Sigmoid colon (tissue), 7 donors: Measurements from ENCODE around the gene GGA3. TPM values are rescaled to one million over a fixed set of nuclear protein-coding genes. Genes with fewer than 3 reads are reported as not detected.

ENCODE experiments used
- DNase-seq: peaks from one replicate; pipeline ENCODE4 v3.0.0-alpha.2; 2019
- H3K27ac ChIP-seq, 4 donors: fragments of 200-600 bp; sonication (generic); one replicate each; pipeline ENCODE4 v1.5.1; 2016 to 2019; ENCODE audit warnings: mild to moderate bottlenecking in 1 of 4
- H3K27me3 ChIP-seq, 3 donors: fragments of 200-600 bp; sonication (generic); one replicate each; pipeline ENCODE4 v1.5.1; 2019; ENCODE audit warnings: mild to moderate bottlenecking in 1 of 3
- H3K36me3 ChIP-seq, 4 donors: fragments of 200-600 bp; sonication (generic); one replicate each; pipeline ENCODE4 v1.5.1; 2016 to 2019
- H3K4me1 ChIP-seq, 4 donors: fragments of 200-600 bp; sonication (generic); one replicate each; pipeline ENCODE4 v1.5.1; 2017 to 2019
- H3K4me3 ChIP-seq, 4 donors: fragments of 200-600 bp; sonication (generic); one replicate each; pipeline ENCODE4 v1.5.1; 2017 to 2019; ENCODE audit warnings: mild to moderate bottlenecking in 2 of 4, moderate library complexity in 1 of 4
- H3K9me3 ChIP-seq, 4 donors: fragments of 200-600 bp in 3 of 4; sonication (generic) in 3 of 4; one replicate each; pipeline versions ENCODE4 v1.5.1 to v1.6.1; 2013 to 2019
- EP300 ChIP-seq, 4 donors: sonication (generic); formaldehyde crosslinking; IDR thresholded peaks; one replicate each; pipeline ENCODE4 v1.6.1; 2017; ENCODE audit warnings: antibody characterized with exemption in 4 of 4
- POLR2A ChIP-seq, 2 donors: fragments of 450-650 bp; IDR thresholded peaks; one replicate each; pipeline ENCODE4 v1.6.1; 2016; ENCODE audit warnings: antibody characterized with exemption in 2 of 2, mild to moderate bottlenecking in 2 of 2, moderate library complexity in 2 of 2
- POLR2AphosphoS5 ChIP-seq, 4 donors: sonication (generic); formaldehyde crosslinking; IDR thresholded peaks; one replicate each; pipeline ENCODE4 v1.6.1; 2017; ENCODE audit warnings: antibody characterized with exemption in 4 of 4
- WGBS, 2 donors: extraction: QIAGEN DNeasy Blood & Tissue Kit; methylation state at CpG; one replicate each; pipeline ENCODE4 v1.1.7; 2013; 5-methylcytosine and 5-hydroxymethylcytosine counted together
- intact Hi-C: fragments of 100-400 bp; cut with DNase I; formaldehyde crosslinking; loops from one replicate; pipeline ENCODE4 v1.15.1; 2023
- polyA plus RNA-seq, 3 donors: library from polyadenylated mRNA; stranded (reverse); fragments of 200-250 nt; gene quantifications; one replicate each; pipeline ENCODE4 v1.2.3, GENCODE V29; 2013
- total RNA-seq, 4 donors: library from RNA; depleted of rRNA; stranded (reverse); fragments of >200 nt; gene quantifications; one replicate each; pipeline ENCODE4 v1.1.0, GENCODE V29; 2016
- TF ChIP-seq, protein P1 (sequence below), 4 experiments: fragments of 450-650 bp in 3 of 4; fragments of 200-600 bp in 1 of 4; IDR thresholded peaks; one replicate each; pipeline ENCODE4 v1.5.1; 2016 to 2019; ENCODE audit warnings: antibody characterized with exemption in 4 of 4, mild to moderate bottlenecking in 3 of 4, moderate library complexity in 2 of 4
- donor health status: healthy with polysubstance abuse.
- donor health status: Bipolar disorder and iron deficiency.
- donor health status: healthy.

The GGA3 gene
- total and polyA plus RNA-seq, 7 donors: 10.2 to 35.8 (median 17.4) TPM

DNA sequence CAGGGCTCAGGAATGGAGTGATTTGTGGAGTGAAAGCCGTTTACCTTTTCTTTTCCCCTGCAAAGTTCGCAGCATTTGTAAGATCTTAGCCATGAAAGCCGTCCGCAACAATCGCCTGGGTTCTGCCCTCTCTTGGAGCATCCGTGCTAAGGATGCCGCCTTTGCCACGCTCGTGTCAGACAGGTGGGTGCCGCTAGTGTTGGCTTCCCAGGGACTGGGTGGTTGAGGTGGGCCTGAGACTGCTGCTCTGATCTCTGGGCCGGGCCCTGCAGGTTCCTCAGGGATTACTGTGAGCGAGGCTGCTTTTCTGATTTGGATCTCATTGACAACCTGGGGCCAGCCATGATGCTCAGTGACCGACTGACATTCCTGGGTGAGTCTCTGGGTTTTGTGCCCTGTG is 28.6 kb downstream of the GGA3 start:
- Histone ChIP-seq H3K27me3 (no peaks in the 10 kb centered on the region), H3K36me3 (peaks cover 31 to 96% (median 59%) of the 10 kb centered on the region in 4 donors), H3K4me1 (no peaks in the 10 kb centered on the region), H3K9me3 (no peaks in the 10 kb centered on the region), H3K4me3 (no peak overlapping the region), H3K27ac (no peak overlapping the region)
- DNase-seq: no peak
- 96 to 97% methylated on average over 13 of the region's 13 CpGs for WGBS, 2 donors
- TF ChIP-seq POLR2AphosphoS5 (IDR thresholded peaks at IDR 0.05) (no peak), EP300 (IDR thresholded peaks at IDR 0.05) (no peak), POLR2A (IDR thresholded peaks at IDR 0.05) (no peak)
- TF ChIP-seq, protein P1, sequence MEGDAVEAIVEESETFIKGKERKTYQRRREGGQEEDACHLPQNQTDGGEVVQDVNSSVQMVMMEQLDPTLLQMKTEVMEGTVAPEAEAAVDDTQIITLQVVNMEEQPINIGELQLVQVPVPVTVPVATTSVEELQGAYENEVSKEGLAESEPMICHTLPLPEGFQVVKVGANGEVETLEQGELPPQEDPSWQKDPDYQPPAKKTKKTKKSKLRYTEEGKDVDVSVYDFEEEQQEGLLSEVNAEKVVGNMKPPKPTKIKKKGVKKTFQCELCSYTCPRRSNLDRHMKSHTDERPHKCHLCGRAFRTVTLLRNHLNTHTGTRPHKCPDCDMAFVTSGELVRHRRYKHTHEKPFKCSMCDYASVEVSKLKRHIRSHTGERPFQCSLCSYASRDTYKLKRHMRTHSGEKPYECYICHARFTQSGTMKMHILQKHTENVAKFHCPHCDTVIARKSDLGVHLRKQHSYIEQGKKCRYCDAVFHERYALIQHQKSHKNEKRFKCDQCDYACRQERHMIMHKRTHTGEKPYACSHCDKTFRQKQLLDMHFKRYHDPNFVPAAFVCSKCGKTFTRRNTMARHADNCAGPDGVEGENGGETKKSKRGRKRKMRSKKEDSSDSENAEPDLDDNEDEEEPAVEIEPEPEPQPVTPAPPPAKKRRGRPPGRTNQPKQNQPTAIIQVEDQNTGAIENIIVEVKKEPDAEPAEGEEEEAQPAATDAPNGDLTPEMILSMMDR (IDR thresholded peaks at IDR 0.05): no peak
- intact Hi-C loops: no loop called here

DNA sequence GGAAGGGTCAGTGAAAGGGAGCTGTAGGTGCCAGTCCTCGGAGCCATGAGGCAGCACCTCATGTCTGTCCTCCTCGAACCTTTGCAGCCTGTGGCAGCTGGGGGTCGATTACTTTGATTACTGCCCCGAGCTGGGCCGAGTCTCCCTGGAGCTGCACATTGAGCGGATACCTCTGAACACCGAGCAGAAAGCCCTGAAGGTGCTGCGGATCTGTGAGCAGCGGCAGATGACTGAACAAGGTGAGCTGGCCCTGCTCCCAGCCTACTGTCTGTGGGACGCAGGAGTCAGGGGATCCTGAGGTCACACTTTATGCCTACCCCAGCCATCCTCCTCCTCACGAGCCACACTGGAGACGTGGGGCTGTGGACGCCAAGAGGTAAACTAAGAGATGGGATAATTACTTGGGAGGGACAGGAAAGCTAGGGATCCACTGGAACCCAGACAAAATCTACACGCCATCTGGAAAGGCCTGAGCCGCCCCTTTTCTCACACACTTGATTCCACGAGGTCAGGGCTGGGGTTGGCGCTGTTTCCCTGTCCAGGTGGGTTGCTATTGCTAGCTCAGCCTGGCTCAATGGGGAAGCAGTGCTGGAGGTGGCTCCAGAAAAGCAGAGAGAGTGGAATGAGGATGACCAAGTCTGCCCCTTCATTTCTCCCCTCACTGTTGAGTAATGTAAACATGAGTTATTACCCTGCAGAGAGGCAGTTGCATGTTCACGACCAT is 29.5 kb downstream of the GGA3 start:
- DNase-seq: no peak
- 92 to 93% methylated on average over 18 of the region's 18 CpGs for whole genome bisulfite sequencing, 2 donors

DNA sequence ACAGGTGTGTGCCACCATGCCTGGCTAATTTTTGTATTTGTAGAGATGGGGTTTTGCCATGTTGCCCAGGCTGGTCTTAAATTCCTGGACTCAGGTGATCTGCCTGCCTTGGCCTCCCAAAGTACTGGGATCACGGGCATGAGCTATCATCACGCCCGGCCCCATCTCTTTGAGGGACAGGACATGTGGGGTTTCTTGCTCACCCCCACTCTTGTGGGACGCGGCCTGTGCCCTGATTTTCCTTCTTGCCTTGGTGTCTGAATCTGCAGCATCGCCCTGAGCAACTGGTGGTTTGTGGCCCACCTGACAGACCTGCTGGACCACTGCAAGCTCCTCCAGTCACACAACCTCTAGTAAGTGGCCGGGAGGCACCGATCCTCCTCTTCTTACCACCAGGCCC is 30.3 kb downstream of the GGA3 start:
- no peaks in the 10 kb centered on the region for H3K9me3 ChIP-seq
- no peak overlapping the region for H3K27ac ChIP-seq
- 97% methylated on average over 8 of the region's 8 CpGs for WGBS, 2 donors
- intact Hi-C loops: no loop called here
- H3K36me3 ChIP-seq: peaks cover 39 to 95% (median 52%) of the 10 kb centered on the region in 4 donors
- no peak overlapping the region for H3K4me3 ChIP-seq
- DNase-seq: no peak
- no peaks in the 10 kb centered on the region for H3K4me1 ChIP-seq
- H3K27me3 ChIP-seq: no peaks in the 10 kb centered on the region
- TF ChIP-seq EP300 (IDR thresholded peaks at IDR 0.05): no peak
- TF ChIP-seq, protein P1 (IDR thresholded peaks at IDR 0.05): no peak
- TF ChIP-seq POLR2AphosphoS5 (IDR thresholded peaks at IDR 0.05): no peak
- TF ChIP-seq POLR2A (IDR thresholded peaks at IDR 0.05): no peak

More for the DNA sequence above, 29.5 kb downstream of the GGA3 start:
- Histone ChIP-seq H3K36me3 (peaks cover 31 to 95% (median 50%) of the 10 kb centered on the region in 4 donors), H3K4me3 (no peak overlapping the region), H3K27me3 (no peaks in the 10 kb centered on the region), H3K4me1 (no peaks in the 10 kb centered on the region), H3K27ac (no peak overlapping the region), H3K9me3 (no peaks in the 10 kb centered on the region)
- intact Hi-C loops: no loop called here
- TF ChIP-seq, protein P1 (IDR thresholded peaks at IDR 0.05): no peak
- TF ChIP-seq POLR2AphosphoS5 (IDR thresholded peaks at IDR 0.05) (no peak), EP300 (IDR thresholded peaks at IDR 0.05) (no peak), POLR2A (IDR thresholded peaks at IDR 0.05) (no peak)

DNA sequence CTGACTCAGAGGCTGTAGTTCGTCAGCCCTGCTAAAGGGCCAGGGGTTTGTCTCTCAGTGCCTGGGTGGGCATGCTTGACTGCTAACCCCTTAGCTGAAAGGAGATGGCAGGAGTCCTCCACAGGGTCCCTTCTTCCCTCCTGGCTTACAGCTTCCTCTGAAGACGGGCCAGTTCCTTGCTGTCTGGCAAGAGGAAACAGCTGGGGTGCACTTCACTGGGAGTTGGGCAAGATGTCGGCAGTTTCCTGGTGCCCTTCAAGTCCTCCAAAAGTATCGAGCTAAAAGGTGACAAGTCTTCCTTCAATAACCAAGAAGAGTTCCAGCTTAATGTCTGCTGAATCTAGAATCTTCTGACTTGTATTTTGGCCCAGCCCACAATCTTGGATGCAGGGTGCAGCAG is 32.6 kb downstream of the GGA3 start:
- Histone ChIP-seq H3K9me3 (no peaks in the 10 kb centered on the region), H3K4me1 (no peaks in the 10 kb centered on the region), H3K27me3 (no peaks in the 10 kb centered on the region), H3K4me3 (no peak overlapping the region), H3K36me3 (peaks cover 40 to 95% (median 54%) of the 10 kb centered on the region in 4 donors), H3K27ac (peak overlapping the region; percentile 1 to 34 (median 16))
- intact Hi-C loops: no loop called here
- 83% methylated on average over 4 of the region's 4 CpGs for WGBS, 2 donors
- TF ChIP-seq POLR2AphosphoS5 (IDR thresholded peaks at IDR 0.05) (no peak), POLR2A (IDR thresholded peaks at IDR 0.05) (no peak), EP300 (IDR thresholded peaks at IDR 0.05) (no peak)
- TF ChIP-seq, protein P1 (IDR thresholded peaks at IDR 0.05): no peak
- DNase-seq: no peak
